HPDE6-E6E7 (cell line): Measurements from ENCODE around the gene CERT1.
"Not testable (repeated sequence)": the region's sequence is repeated elsewhere in the genome, so short reads cannot be mapped to it uniquely, and the experiment has no call there.

ENCODE experiments used
- DNase-seq: peaks from one replicate; pipeline ENCODE4 v3.0.0; 2011; ENCODE audit warnings: missing footprints; ENCODE audit errors: extremely low spot score

CERT1 gene

DNA sequence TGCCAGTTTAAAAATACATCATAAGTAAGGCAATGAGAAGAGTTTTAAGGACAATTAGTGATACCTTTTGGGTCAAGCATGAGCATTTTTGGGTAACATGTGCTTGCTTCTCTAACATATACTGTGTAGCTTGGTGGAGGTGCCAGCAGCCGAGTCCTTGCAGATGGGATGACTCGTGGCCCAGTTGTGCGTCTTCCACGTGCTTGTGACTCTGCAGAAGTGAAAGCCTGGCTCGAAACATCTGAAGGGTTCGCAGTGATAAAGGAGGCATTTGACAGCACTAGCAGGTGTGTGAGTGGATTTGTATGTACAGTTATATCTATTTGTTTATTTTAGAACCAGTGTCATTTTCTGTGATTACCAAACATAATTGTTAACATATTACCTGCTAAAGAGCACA lies 156.2 kb downstream of the CERT1 start:
- no peak for DNase-seq

- DNase-seq = no peak
Observed at GRCh38 chr5:75351139-75351926, 160.1 kb downstream of the CERT1 start.

- DNase-seq = no peak
Observed at GRCh38 chr5:75349663-75350062, 161.8 kb downstream of the CERT1 start.

GRCh38 chr5:75348241-75348640 lies 163.2 kb downstream of the CERT1 start:
- DNase-seq = no peak

- DNase-seq = no peak
Observed at GRCh38 chr5:75342836-75343235, 168.6 kb downstream of the CERT1 start.

DNA sequence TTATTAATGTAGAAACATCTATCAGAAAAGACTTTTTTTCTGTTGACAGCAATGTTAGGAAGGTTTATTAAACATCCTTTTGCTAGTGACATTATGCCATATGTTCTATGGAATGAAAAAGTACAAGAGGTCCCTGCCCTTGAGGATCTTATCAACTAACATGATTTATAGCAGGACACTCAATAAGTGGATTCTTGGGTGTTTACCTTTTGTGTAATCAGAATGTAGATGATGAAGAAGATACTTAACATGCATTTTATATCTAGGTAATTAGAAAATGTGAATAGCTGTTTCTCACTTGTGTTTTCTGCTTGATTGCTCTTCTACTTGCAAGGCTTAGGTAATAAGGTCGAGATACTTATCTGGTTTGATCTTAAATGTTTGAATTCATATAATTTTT lies 169.5 kb downstream of the CERT1 start:
- no peak for DNase-seq

- DNase-seq = peak; percentile 59
Observed at GRCh38 chr5:75340714-75341478, 170.5 kb downstream of the CERT1 start.

DNA sequence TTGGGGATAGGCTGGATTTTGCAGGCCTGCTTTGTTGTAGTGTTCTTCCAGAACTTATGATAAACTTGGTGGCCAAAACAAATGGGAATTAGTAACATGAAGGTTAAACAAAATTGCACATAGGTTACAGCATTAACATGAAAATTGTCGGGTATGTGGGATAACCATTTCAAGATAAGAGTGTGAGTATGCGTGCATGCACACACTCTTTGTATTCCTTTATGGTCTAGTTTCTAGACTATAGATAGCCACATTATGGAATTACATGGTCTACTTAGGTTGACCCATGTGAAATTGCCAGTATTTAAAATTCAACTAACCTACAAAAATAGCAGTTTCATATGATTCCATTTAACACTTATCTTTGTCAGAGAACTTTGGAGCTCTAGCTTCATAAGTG lies 173.0 kb downstream of the CERT1 start:
- no peak for DNase-seq

- DNase-seq = peak; percentile 4
Observed at GRCh38 chr5:75337366-75338021, 173.9 kb downstream of the CERT1 start.

DNA sequence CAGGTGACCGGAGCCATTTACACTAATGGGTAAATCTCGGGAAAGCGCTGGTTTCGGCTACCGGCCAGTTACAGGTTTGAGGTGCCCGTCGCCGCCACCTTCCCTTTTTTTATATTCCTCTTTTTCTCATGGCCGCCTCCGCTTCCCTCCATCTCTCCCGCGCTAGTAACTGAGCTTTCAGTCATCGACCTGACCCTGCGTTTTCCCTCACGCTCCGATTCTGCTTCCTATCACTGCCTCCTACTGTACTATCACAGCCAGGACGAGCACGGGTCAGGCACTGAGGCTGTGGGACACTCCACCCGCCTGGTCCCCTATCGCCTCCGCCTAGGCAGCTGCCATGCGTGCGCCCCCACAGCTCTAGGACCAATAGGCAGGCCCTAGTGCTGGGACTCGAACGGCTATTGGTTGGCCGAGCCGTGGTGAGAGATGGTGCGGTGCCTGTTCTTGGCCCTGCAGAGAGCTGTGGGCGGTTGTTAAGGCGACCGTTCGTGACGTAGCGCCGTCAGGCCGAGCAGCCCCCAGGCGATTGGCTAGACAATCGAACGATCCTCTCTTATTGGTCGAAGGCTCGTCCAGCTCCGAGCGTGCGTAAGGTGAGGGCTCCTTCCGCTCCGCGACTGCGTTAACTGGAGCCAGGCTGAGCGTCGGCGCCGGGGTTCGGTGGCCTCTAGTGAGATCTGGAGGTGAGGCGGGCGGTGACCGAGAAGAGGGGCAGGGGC lies 174.7 kb downstream of the CERT1 start, which contains the start of gene HMGCR:
HMGCR (plus strand) TSS at position 606 of the 722 bp plus-strand sequence. CDS start 5,386 bp downstream, outside the sequence.
- DNase-seq = peak; percentile 95

- peak; percentile 55 for DNase-seq
Observed at GRCh38 chr5:75335952-75336614, 175.3 kb downstream of the CERT1 start.

DNA sequence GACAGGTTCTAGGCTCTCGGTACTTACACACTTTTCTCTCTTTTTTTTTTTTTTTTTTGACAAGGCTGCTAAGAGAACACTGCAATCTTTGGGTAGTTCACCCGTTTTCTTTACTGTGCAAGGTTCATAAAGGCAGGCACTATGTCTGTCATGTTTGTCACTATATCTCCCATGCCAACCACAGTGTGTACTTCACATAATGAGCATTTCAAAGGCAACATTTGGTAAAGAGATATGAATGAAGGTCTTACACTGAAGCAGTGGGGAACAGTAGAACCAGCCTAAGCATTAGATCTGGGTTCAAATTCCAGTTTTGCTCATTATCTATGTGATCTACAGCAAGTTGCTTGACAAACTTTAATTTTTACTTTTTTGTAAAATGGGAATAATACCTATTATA lies 175.9 kb downstream of the CERT1 start:
- no peak for DNase-seq

GRCh38 chr5:75334413-75334812 lies 177.0 kb downstream of the CERT1 start:
- not testable (repeated sequence) for DNase-seq

- DNase-seq = not testable (repeated sequence)
Observed at GRCh38 chr5:75333759-75334158, 177.7 kb downstream of the CERT1 start.

DNA sequence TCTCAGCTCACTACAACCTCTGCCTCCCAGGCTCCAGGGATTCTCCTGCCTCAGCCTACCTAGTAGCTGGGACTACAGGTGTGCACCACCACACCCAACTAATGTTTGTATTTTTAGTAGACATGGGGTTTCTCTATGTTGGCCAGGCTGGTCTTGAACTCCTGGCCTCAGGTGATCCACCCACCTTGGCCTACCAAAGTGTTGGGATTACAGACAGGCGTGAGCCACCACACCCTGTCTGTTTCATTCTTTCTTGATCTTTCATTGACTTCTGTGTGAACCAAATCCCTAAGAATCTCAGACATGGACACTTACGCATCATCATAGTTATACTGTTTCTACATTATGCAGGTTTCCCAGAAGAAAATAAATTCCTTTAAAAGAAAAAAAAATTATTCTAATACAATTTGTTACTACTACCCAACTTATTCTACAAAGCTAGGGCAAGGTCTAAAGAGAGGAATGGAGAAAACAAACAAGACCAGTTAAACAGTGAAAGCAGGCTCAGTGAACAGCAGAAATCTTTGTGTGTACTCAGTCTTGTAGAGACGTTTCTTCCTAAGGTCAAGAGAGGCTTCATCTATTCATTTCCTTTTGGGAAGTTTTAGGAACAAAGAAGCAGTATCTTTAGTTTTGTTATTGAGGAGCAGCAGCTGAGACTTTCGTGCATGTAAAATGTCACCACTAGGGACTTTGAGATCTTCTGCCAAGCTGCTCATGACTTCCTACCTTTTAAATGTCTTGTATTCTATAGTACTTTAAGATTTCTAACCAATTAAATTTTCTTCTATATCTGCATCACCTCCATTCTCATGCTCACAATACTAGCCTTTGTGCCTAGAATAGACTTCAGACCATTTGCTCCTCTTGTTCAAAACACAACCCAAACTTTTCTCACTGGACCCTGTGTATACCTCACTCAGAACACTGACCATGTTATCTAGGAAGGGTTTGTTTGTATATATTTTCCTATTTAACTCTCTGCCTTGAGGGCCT lies 180.0 kb downstream of the CERT1 start:
- DNase-seq = no peak

GRCh38 chr5:75330404-75330803 lies 181.0 kb downstream of the CERT1 start:
- DNase-seq = no peak
